Activated naive CD8-positive, alpha-beta T cell treated with anti-CD3 and anti-CD28 coated beads, Interleukin-2, amount 50 U/mL, for 24 hours (primary cell): ENCODE measurements around the gene DHRS4.

ENCODE experiments used
- ATAC-seq: fragments of 150-1000 bp; cut with Tn5 transposase; one replicate; pipeline ENCODE4 v1.10.0; 2021
- DNase-seq: peaks from one replicate; pipeline ENCODE4 v3.0.0; 2021
- H3K27ac Mint-ChIP-seq: one replicate; pipeline ENCODE4 v1.8.0; 2021; ENCODE audit warnings: mild to moderate bottlenecking, mixed read lengths
- H3K27me3 Mint-ChIP-seq: one replicate; pipeline ENCODE4 v1.8.0; 2021; ENCODE audit warnings: mixed read lengths
- H3K36me3 Mint-ChIP-seq: one replicate; pipeline ENCODE4 v1.8.0; 2021; ENCODE audit warnings: low read depth, mixed read lengths
- H3K4me1 Mint-ChIP-seq: one replicate; pipeline ENCODE4 v1.8.0; 2021; ENCODE audit warnings: mixed read lengths
- H3K4me3 Mint-ChIP-seq: one replicate; pipeline ENCODE4 v1.8.0; 2021; ENCODE audit warnings: mild to moderate bottlenecking, moderate library complexity, mixed read lengths
- H3K9me3 Mint-ChIP-seq: one replicate; pipeline ENCODE4 v1.8.0; 2021; ENCODE audit warnings: mixed read lengths

DHRS4 gene

GRCh38 chr14:23953464-23954278, at the start of gene DHRS4:
Gene DHRS4, plus strand, starts transcription at chr14:23953770. Its CDS starts 19 bp downstream, at chr14:23953789.
- Mint-ChIP-seq H3K27me3 (no peaks in the 10 kb centered on the region), H3K36me3 (peaks cover 14% of the 10 kb centered on the region), H3K27ac (peak within 1 kb of the TSS; percentile 97), H3K4me1 (peaks cover 16% of the 10 kb centered on the region), H3K4me3 (peak within 1 kb of the TSS; percentile 100), H3K9me3 (no peaks in the 10 kb centered on the region)
- ATAC-seq (peak; percentile 99), DNase-seq (peak; percentile 86)

DNA sequence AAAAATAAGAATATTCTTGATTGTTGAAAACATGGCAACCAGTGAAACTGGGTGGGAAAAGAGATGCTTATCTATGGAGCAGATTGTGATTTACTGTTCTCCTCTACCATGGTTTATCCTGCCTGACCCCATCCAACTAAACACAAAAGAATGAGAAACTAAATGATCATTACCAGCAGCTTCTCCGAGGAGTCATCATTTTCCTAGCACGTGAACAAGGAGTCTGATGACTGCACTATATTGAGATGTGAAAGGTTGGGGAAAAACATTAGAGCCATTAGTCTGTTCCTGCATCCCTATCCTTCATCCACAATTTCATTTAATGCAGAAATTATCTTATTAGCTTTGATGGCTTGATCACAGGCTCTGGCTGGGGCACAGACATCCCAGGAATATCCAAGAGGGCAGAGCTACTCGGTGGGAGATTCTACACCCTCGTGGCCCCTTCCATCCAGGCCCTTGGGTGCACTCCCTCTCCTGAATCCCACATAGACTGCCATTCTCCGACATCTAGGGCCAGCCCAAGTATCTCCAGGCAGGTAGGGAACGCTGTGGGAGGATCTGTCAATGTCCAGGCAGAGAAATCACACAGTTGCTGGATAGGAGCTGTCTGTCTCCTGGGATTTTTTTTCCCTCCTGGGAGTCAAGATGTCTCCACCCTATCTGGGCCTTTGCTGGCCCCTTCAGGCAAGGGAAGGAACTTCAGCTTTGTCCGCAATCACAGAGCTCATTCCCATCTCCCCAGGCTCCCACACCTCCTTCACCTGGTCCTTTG, 43.3 kb upstream of the DHRS4 start:
- H3K27ac Mint-ChIP-seq = no peak overlapping the region
- ATAC-seq = no peak
- H3K27me3 Mint-ChIP-seq = peaks cover 8% of the 10 kb centered on the region
- H3K36me3 Mint-ChIP-seq = no peaks in the 10 kb centered on the region
- H3K9me3 Mint-ChIP-seq = no peaks in the 10 kb centered on the region
- H3K4me3 Mint-ChIP-seq = no peak overlapping the region
- peak; percentile 13 for DNase-seq
- no peaks in the 10 kb centered on the region for H3K4me1 Mint-ChIP-seq

GRCh38 chr14:23910876-23911210, 42.7 kb upstream of the DHRS4 start:
- no peaks in the 10 kb centered on the region for H3K4me1 Mint-ChIP-seq
- H3K36me3 Mint-ChIP-seq = no peaks in the 10 kb centered on the region
- no peak overlapping the region for H3K27ac Mint-ChIP-seq
- ATAC-seq = no peak
- no peak overlapping the region for H3K4me3 Mint-ChIP-seq
- no peaks in the 10 kb centered on the region for H3K9me3 Mint-ChIP-seq
- DNase-seq = no peak
- H3K27me3 Mint-ChIP-seq = peaks cover 7% of the 10 kb centered on the region

- H3K27ac Mint-ChIP-seq = no peak overlapping the region
- DNase-seq (no peak), ATAC-seq (no peak)
- no peaks in the 10 kb centered on the region for H3K4me1 Mint-ChIP-seq
- H3K4me3 Mint-ChIP-seq = no peak overlapping the region
- H3K36me3 Mint-ChIP-seq = no peaks in the 10 kb centered on the region
- peaks cover 11% of the 10 kb centered on the region for H3K9me3 Mint-ChIP-seq
- peaks cover 2% of the 10 kb centered on the region for H3K27me3 Mint-ChIP-seq
Observed at GRCh38 chr14:23915559-23915958, 38.0 kb upstream of the DHRS4 start.

- H3K4me3 Mint-ChIP-seq = no peak overlapping the region
- H3K27ac Mint-ChIP-seq = no peak overlapping the region
- no peaks in the 10 kb centered on the region for H3K36me3 Mint-ChIP-seq
- DNase-seq = no peak
- no peak for ATAC-seq
- peaks cover 2% of the 10 kb centered on the region for H3K27me3 Mint-ChIP-seq
- H3K9me3 Mint-ChIP-seq = peaks cover 11% of the 10 kb centered on the region
- no peaks in the 10 kb centered on the region for H3K4me1 Mint-ChIP-seq
Observed at GRCh38 chr14:23916004-23916403, 37.6 kb upstream of the DHRS4 start.

- no peaks in the 10 kb centered on the region for H3K36me3 Mint-ChIP-seq
- DNase-seq (no peak), ATAC-seq (no peak)
- H3K27ac Mint-ChIP-seq = no peak overlapping the region
- no peak overlapping the region for H3K4me3 Mint-ChIP-seq
- peaks cover 2% of the 10 kb centered on the region for H3K27me3 Mint-ChIP-seq
- no peaks in the 10 kb centered on the region for H3K4me1 Mint-ChIP-seq
- peaks cover 11% of the 10 kb centered on the region for H3K9me3 Mint-ChIP-seq
Observed at GRCh38 chr14:23916446-23916845, 37.1 kb upstream of the DHRS4 start.

GRCh38 chr14:23922545-23922944, 31.0 kb upstream of the DHRS4 start:
- DNase-seq = no peak
- Mint-ChIP-seq H3K27me3 (peaks cover 4% of the 10 kb centered on the region), H3K4me1 (no peaks in the 10 kb centered on the region), H3K9me3 (peaks cover 4% of the 10 kb centered on the region), H3K36me3 (no peaks in the 10 kb centered on the region), H3K4me3 (no peak overlapping the region), H3K27ac (no peak overlapping the region)
- ATAC-seq = no peak

GRCh38 chr14:23925523-23926075, 28.0 kb upstream of the DHRS4 start:
- H3K4me3 Mint-ChIP-seq = no peak overlapping the region
- ATAC-seq (no peak), DNase-seq (no peak)
- H3K27me3 Mint-ChIP-seq = peaks cover 8% of the 10 kb centered on the region
- H3K9me3 Mint-ChIP-seq = no peaks in the 10 kb centered on the region
- no peak overlapping the region for H3K27ac Mint-ChIP-seq
- H3K4me1 Mint-ChIP-seq = no peaks in the 10 kb centered on the region
- H3K36me3 Mint-ChIP-seq = no peaks in the 10 kb centered on the region

DNA sequence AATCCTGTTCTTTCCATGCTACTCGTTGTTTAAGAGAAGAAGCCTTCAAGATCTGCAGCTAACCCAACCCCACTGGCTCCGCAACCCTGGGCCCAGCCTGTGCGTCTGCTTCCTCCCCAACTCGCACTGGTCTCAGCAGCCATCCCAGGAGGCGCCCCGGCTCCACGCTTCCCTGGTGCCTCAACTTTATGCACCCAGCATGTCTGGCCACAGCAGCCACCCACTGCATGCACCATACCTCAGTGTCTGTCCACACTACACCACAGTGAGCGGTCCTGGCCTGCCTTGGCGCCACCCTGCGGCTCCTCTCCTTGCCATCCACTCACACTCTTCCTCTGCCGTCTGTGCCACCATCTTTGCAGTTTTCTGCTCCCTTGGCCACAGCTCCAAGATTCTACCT, 27.0 kb upstream of the DHRS4 start:
- no peaks in the 10 kb centered on the region for H3K9me3 Mint-ChIP-seq
- DNase-seq = no peak
- no peaks in the 10 kb centered on the region for H3K36me3 Mint-ChIP-seq
- H3K4me1 Mint-ChIP-seq = no peaks in the 10 kb centered on the region
- no peak for ATAC-seq
- H3K27ac Mint-ChIP-seq = no peak overlapping the region
- H3K4me3 Mint-ChIP-seq = no peak overlapping the region
- H3K27me3 Mint-ChIP-seq = peaks cover 8% of the 10 kb centered on the region

GRCh38 chr14:23929136-23929535, 24.4 kb upstream of the DHRS4 start:
- DNase-seq (no peak), ATAC-seq (no peak)
- H3K36me3 Mint-ChIP-seq = no peaks in the 10 kb centered on the region
- H3K9me3 Mint-ChIP-seq = no peaks in the 10 kb centered on the region
- peaks cover 4% of the 10 kb centered on the region for H3K27me3 Mint-ChIP-seq
- H3K27ac Mint-ChIP-seq = no peak overlapping the region
- no peak overlapping the region for H3K4me3 Mint-ChIP-seq
- no peaks in the 10 kb centered on the region for H3K4me1 Mint-ChIP-seq

- peak; percentile 91 for DNase-seq
- ATAC-seq = peak; percentile 96
- H3K4me3 Mint-ChIP-seq = no peak overlapping the region
- H3K9me3 Mint-ChIP-seq = no peaks in the 10 kb centered on the region
- H3K27ac Mint-ChIP-seq = no peak overlapping the region
- no peaks in the 10 kb centered on the region for H3K4me1 Mint-ChIP-seq
- H3K27me3 Mint-ChIP-seq = peaks cover 4% of the 10 kb centered on the region
- H3K36me3 Mint-ChIP-seq = no peaks in the 10 kb centered on the region
Observed at GRCh38 chr14:23929822-23930294, 23.7 kb upstream of the DHRS4 start.

DNA sequence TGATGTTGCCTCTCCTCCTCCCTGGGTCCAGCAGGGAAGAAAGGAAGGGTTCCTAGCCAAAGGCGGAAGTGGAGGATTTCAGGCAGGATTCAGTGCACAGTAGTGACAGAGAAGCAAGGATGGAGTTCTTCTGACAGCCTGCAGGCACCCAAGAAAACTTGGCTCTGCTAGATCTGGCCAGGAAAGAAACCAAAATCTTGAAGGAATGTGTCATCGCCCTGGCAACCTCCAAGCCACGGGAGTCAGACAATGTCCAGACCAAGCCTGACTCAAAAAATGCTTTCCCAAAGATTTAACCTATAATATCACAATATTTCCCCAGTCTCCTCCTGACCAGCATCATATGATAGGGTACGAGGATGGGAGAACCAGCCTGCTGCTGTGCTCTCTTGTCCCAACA, 22.8 kb upstream of the DHRS4 start:
- peaks cover 4% of the 10 kb centered on the region for H3K27me3 Mint-ChIP-seq
- H3K36me3 Mint-ChIP-seq = no peaks in the 10 kb centered on the region
- no peaks in the 10 kb centered on the region for H3K9me3 Mint-ChIP-seq
- H3K4me3 Mint-ChIP-seq = no peak overlapping the region
- no peak for DNase-seq
- no peaks in the 10 kb centered on the region for H3K4me1 Mint-ChIP-seq
- H3K27ac Mint-ChIP-seq = no peak overlapping the region
- ATAC-seq = no peak

GRCh38 chr14:23931721-23932289, 21.8 kb upstream of the DHRS4 start:
- H3K9me3 Mint-ChIP-seq = no peaks in the 10 kb centered on the region
- no peak overlapping the region for H3K4me3 Mint-ChIP-seq
- H3K4me1 Mint-ChIP-seq = no peaks in the 10 kb centered on the region
- ATAC-seq = no peak
- peaks cover 4% of the 10 kb centered on the region for H3K27me3 Mint-ChIP-seq
- no peak for DNase-seq
- no peaks in the 10 kb centered on the region for H3K36me3 Mint-ChIP-seq
- no peak overlapping the region for H3K27ac Mint-ChIP-seq

- no peak overlapping the region for H3K4me3 Mint-ChIP-seq
- H3K27ac Mint-ChIP-seq = no peak overlapping the region
- peaks cover 4% of the 10 kb centered on the region for H3K27me3 Mint-ChIP-seq
- H3K9me3 Mint-ChIP-seq = no peaks in the 10 kb centered on the region
- DNase-seq = no peak
- no peaks in the 10 kb centered on the region for H3K4me1 Mint-ChIP-seq
- H3K36me3 Mint-ChIP-seq = no peaks in the 10 kb centered on the region
- no peak for ATAC-seq
Observed at GRCh38 chr14:23932639-23933038, 20.9 kb upstream of the DHRS4 start.
